GM12872 (cell line): ENCODE results near the gene FCRLB.

Source experiments
- CTCF ChIP-seq: IDR thresholded peaks from 3 replicates; pipeline ENCODE4 v1.5.1; 2011; ENCODE audit warnings: low read depth, mild to moderate bottlenecking, low read length, moderate library complexity; ENCODE audit not compliant: insufficient read depth

The FCRLB gene

GRCh38 chr1:161726473-161727255, 5.3 kb downstream of the FCRLB start:
- 0 out of 3 replicates have a peak, but pooled peaks have one; percentile 11 for TF ChIP-seq CTCF

DNA sequence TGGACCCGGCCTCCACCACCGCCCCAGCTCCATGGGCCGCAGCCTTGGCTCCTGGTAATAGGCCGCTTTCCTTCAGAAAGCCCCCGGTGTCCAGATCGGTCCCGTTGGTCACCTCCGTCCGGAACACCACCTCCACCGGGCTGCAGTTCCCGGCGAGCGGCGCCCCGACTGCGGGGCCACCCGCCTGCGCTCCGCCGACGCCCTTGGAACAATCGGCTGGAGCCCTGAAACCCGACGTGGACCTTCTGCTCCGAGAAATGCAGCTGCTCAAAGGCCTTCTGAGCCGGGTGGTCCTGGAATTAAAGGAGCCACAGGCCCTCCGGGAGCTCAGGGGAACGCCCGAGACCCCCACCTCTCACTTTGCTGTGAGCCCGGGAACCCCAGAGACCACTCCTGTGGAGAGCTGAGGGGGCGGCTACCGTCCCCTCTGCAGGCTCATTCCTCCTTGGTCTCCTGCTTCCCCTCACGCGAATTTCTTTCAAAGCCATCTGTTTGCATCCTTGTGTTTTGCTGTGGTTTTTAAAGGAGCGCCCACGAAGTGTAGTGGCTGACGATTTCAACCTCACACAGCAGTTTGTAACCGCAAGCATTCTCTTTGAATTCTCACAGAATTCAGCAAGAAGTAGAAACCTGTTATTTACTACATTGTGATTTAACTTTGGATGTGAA, 6.0 kb downstream of the FCRLB start:
- no peak for TF ChIP-seq CTCF

GRCh38 chr1:161728376-161729226, 7.3 kb downstream of the FCRLB start:
- no peak for TF ChIP-seq CTCF

DNA sequence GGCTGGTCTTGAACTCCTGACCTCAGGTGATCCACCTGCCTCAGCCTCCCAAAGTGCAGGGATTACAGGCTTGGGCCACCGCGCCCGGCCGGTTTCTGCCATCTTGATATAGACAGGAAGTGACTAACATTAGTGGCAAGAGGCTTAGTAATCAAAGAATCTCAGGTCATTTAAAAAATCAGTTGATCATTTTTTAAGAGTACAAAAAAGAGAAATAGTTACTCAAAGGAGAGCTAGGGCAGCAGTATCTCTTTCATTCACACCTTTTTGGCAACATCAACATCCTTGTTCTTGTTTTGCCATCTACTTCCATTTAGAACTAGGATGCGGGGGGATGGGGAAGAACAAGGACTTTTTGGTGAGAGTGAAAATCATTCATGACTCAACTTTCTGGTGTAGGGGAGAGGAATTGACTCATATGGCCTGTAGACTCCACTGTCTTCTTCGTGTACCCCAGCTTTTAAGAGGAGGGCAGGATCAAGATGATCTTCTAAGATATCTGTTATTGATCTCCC, 8.8 kb downstream of the FCRLB start:
- TF ChIP-seq CTCF = no peak

- no peak for TF ChIP-seq CTCF
These were observed 9.9 kb downstream of the FCRLB start for GRCh38 chr1:161731241-161731640.

DNA sequence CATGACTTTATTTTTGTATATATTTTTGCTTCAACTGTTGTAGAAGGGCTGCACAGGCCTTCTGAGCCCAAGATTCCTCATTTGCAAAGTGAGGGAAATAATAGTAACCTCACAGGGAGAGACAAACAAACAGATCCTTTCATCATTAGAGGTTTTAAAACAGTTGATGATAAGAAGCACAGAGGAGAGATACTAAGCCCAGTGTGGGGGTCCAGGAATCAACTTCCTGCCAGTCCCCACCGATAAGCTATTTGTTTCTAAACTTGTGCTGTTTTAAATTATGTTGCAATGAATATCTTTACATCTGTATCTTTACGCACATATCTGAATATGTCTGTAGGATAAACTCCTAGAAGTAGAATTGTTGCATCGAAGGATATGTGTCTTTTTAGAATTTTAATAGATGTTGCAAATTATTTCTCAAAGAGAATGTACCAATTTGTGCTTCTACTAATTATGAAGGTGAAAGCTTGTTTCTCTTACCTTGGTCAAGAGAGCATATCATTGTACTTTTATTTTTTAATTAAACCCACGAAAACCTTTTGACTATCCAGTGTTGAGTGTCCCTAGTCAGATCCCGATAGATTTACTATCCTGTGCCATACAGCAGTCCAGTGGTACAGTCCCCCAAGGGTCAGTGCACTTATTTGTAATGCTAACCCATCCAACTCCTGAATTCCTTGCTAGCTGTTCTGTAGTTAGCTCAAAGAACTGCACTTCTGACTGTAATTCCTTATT, 10.8 kb downstream of the FCRLB start:
- no peak for TF ChIP-seq CTCF

DNA sequence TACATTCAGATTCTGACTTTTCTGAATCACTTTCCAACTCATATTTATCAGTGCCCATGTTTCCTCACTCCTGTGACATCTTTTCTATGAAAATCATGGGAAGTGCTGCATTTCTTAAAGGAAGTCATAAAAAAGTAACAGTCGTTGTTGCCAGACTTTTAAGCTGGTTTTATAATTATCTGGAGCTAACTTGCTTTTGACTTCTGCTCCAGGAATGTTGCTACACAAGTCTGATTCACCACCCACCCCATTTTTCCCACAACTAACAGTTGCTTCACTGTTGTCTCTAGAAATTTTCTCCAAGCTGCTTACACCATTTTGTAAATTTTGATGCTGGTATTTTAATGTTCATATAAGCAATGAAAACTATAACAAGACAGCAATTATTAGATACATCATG, 12.2 kb downstream of the FCRLB start:
- TF ChIP-seq CTCF = no peak
